ENCODE measurements around the gene TNFRSF13B. TPM values are rescaled to one million over a fixed set of nuclear protein-coding genes. Genes with fewer than 3 reads are reported as not detected.
"Not testable (repeated sequence)": the region's sequence is repeated elsewhere in the genome, so short reads cannot be mapped to it uniquely, and the experiment has no call there.

The TNFRSF13B gene
- total RNA-seq, 1 donor from 2014 or later: not detected

DNA sequence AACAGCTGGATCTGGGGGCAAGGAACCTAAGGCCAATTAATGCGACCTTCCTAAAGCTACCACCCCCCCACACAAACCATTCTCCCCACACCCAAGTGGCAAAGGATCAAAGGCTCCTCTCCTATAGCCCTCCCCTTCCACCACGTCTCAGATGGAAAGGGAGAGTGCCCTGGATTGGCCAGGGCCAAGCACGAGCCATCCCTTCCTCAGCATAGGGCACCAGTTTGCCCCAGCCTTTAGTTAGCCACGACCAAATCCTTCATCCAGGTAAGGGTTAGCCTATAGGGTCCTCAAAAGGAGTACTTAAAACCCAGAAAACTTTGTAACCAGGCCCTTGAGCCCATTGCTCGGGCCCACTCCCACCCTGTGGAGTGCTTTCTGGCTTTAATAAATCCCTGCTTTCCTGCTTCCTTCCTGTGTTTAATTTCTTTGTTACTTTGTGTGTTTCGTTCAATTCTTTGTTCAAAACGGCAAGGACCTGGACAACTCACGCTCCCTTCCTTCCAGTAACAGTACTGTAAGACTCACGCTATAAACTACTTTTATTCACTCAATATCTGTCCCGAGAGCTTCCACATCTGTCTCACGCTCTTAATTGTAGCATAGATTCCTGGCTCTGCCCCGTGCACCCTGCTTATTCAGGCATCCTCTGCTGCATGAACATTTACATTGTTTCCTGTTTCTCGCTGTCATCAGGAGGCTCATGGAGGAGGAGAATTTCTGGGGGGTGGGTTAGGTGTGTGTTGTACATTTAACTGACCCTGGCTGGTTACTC lies 62.3 kb downstream of the TNFRSF13B start:
- Mint-ChIP-seq H3K4me3 (ENCODE audit: low read depth) (no peak overlapping the region), H3K36me3 (ENCODE audit: insufficient read depth) (no peaks in the 10 kb centered on the region), H3K27ac (no peak overlapping the region), H3K27me3 (peaks cover 19% of the 10 kb centered on the region), H3K4me1 (ENCODE audit: low read depth) (no peaks in the 10 kb centered on the region), H3K9me3 (ENCODE audit: low read depth) (no peaks in the 10 kb centered on the region)
- TF ChIP-seq, protein P1, sequence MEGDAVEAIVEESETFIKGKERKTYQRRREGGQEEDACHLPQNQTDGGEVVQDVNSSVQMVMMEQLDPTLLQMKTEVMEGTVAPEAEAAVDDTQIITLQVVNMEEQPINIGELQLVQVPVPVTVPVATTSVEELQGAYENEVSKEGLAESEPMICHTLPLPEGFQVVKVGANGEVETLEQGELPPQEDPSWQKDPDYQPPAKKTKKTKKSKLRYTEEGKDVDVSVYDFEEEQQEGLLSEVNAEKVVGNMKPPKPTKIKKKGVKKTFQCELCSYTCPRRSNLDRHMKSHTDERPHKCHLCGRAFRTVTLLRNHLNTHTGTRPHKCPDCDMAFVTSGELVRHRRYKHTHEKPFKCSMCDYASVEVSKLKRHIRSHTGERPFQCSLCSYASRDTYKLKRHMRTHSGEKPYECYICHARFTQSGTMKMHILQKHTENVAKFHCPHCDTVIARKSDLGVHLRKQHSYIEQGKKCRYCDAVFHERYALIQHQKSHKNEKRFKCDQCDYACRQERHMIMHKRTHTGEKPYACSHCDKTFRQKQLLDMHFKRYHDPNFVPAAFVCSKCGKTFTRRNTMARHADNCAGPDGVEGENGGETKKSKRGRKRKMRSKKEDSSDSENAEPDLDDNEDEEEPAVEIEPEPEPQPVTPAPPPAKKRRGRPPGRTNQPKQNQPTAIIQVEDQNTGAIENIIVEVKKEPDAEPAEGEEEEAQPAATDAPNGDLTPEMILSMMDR (IDR thresholded peaks at IDR 0.05; ENCODE audit: unreplicated experiment): no peak
- no peak for DNase-seq (ENCODE audit: low spot score, unreplicated experiment)

DNA sequence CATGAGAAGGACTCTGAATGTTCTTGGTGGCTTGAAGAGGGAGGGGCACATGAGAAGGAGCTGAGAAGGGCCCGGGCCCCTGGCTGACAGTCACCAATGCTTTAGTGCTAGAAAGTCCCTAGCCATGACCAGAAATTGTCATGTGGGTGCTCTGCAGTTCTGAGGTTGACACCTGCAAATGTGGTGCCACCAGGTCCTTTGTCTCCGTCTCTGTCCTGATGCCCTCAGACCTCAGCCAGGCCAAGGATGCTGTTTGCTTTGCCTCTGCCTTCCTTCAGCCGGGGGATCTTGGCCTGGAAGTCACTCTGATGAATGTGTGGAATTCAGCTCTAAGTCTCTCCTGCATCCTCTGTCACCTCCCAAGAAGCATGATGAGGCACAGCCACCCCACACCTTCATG lies 63.6 kb downstream of the TNFRSF13B start:
- TF ChIP-seq, protein P1 (IDR thresholded peaks at IDR 0.05; ENCODE audit: unreplicated experiment): no peak
- Mint-ChIP-seq H3K36me3 (ENCODE audit: insufficient read depth) (no peaks in the 10 kb centered on the region), H3K4me1 (ENCODE audit: low read depth) (no peaks in the 10 kb centered on the region), H3K27me3 (peaks cover 19% of the 10 kb centered on the region), H3K27ac (no peak overlapping the region), H3K9me3 (ENCODE audit: low read depth) (no peaks in the 10 kb centered on the region), H3K4me3 (ENCODE audit: low read depth) (no peak overlapping the region)
- no peak for DNase-seq (ENCODE audit: low spot score, unreplicated experiment)

DNA sequence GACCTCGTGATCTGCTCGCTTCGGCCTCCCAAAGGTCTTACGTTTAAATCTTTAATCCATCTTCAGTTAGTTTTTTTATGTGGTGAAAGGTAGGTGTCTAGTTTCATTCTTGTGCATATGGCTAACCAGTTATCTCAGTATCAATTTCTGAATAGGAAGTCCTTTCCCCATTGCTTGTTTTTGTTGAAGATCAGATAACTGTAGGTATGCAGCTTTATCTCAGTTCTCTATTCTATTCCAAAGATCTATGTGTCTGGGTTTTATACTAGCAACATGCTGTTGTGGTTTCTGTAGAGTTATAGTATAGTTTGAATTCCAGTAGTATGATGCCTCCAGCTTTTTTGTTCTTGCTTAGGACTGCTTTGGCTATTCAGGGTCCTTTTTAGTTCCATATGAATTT lies 65.2 kb downstream of the TNFRSF13B start:
- Mint-ChIP-seq H3K9me3 (ENCODE audit: low read depth) (no peaks in the 10 kb centered on the region), H3K36me3 (ENCODE audit: insufficient read depth) (no peaks in the 10 kb centered on the region), H3K27me3 (peaks cover 19% of the 10 kb centered on the region), H3K4me3 (ENCODE audit: low read depth) (no peak overlapping the region), H3K27ac (no peak overlapping the region), H3K4me1 (ENCODE audit: low read depth) (no peaks in the 10 kb centered on the region)
- no peak for DNase-seq (ENCODE audit: low spot score, unreplicated experiment)
- TF ChIP-seq, protein P1 (IDR thresholded peaks at IDR 0.05; ENCODE audit: unreplicated experiment): no peak

DNA sequence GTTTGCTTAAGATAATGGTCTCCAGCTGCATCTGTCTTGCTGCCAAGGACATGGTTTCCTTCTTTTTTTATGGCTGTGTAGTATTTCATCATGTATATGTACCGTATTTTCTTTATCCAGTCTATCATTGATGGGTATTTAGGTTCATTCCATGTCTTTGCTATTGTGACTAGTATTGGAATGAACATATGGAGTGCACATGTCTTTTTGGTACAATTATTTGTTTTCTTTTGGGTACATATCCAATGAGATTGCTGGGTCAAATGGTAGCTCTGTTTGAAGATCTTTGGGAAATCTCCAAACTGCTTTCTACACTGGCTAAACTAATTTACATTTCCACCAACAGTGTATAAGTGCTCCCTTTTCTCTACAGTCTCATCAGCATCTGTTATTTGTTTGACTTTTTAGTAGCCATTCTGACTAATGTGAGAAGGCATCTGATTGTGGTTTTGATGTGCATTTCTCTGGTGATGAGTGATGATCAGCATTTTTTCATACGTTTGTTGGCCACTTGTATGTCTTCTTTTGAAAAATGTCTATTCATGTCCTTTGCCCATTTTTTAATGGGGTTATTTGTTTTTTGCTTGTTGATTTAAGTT lies 66.2 kb downstream of the TNFRSF13B start:
- TF ChIP-seq, protein P1 (IDR thresholded peaks at IDR 0.05; ENCODE audit: unreplicated experiment): no peak
- no peak for DNase-seq (ENCODE audit: low spot score, unreplicated experiment)
- H3K27ac Mint-ChIP-seq: no peak overlapping the region
- no peaks in the 10 kb centered on the region for H3K9me3 Mint-ChIP-seq (ENCODE audit: low read depth)
- H3K27me3 Mint-ChIP-seq: peaks cover 21% of the 10 kb centered on the region
- H3K36me3 Mint-ChIP-seq (ENCODE audit: insufficient read depth): no peaks in the 10 kb centered on the region
- no peak overlapping the region for H3K4me3 Mint-ChIP-seq (ENCODE audit: low read depth)
- H3K4me1 Mint-ChIP-seq (ENCODE audit: low read depth): no peaks in the 10 kb centered on the region

DNA sequence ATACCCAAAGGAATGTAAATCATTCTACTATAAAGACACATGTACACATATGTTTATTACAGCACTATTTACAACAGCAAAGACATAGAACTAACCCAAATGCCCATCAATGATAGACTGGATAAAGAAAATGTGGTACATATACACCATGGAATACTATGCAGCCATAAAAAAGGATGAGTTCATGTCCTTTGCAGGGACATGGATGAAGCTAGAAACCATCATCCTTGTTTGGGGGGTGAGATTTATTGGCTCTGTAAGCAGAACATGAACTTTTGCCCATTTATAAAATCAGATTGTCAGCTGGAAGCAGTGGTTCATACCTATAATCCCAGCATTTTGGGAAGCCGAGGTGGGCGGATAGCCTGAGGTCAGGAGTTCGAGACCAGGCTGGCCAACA lies 68.8 kb downstream of the TNFRSF13B start:
- not testable (repeated sequence) for H3K4me1 Mint-ChIP-seq (ENCODE audit: low read depth); H3K27ac Mint-ChIP-seq; H3K9me3 Mint-ChIP-seq (ENCODE audit: low read depth); H3K36me3 Mint-ChIP-seq (ENCODE audit: insufficient read depth); H3K4me3 Mint-ChIP-seq (ENCODE audit: low read depth); DNase-seq (ENCODE audit: low spot score, unreplicated experiment)
- H3K27me3 Mint-ChIP-seq: peaks cover 13% of the 10 kb centered on the region

All from progenitor cell of endocrine pancreas (in vitro differentiated cells).